GM19463 (cell line): Measurements from ENCODE around the gene ZNF525.
"Not testable (repeated sequence)": the region's sequence is repeated elsewhere in the genome, so short reads cannot be mapped to it uniquely, and the experiment has no call there.

Experiments
- ATAC-seq: cut with Tn5 transposase; IDR thresholded peaks from one replicate; pipeline ENCODE4 v1.9.1; 2021; ENCODE audit warnings: mild to moderate bottlenecking, moderate library complexity; ENCODE audit not compliant: unreplicated experiment

The ZNF525 gene

DNA sequence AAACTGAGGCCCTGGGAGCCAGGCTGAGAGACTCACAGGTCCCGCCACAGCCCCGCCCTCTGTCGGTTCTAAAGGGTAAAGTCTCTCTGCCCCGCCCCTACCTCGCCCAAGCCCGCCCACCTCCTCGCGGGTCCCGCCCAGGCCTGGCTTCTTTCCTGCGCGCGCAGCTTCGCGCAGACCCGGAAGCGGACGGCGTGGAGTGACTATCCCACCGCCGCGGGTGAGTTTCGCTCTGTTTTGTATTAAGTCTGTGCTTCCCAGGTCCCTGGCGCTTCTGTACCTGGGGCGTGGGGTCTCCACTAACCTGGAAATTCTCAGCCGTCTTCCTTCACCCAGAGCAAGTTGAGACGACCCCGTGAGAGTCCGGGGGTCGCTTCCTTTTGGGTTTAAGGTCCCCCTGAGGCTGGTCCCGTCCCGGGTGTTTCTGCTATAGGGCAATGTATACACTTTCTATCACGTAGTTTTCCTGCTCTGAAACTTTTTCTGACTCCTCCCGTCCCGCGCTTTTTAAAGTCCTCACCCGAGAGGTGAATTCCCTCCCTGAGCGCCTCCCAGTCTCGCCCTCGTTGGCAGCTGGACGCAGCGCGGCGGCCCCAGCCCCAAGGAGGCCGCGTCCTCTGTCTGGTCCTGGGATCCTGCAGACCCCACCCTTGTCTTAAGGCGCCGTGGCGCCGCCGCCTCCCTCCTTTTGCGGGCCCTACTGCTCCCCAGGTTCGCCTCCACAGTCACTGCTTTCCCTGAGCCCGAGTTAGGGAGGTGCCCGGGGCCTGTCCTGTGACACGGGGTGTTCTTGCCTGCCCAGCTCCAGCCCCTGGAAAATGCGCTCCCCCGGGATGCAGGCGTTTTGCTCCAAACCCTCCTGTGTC is 29.7 kb downstream of the ZNF525 start, which contains the start of gene ZNF765:
Gene ZNF765 (plus strand): TSS at position 176 of the 866 bp plus-strand sequence. CDS start 2,867 bp downstream, outside the sequence.
- ATAC-seq: peak; percentile 96

DNA sequence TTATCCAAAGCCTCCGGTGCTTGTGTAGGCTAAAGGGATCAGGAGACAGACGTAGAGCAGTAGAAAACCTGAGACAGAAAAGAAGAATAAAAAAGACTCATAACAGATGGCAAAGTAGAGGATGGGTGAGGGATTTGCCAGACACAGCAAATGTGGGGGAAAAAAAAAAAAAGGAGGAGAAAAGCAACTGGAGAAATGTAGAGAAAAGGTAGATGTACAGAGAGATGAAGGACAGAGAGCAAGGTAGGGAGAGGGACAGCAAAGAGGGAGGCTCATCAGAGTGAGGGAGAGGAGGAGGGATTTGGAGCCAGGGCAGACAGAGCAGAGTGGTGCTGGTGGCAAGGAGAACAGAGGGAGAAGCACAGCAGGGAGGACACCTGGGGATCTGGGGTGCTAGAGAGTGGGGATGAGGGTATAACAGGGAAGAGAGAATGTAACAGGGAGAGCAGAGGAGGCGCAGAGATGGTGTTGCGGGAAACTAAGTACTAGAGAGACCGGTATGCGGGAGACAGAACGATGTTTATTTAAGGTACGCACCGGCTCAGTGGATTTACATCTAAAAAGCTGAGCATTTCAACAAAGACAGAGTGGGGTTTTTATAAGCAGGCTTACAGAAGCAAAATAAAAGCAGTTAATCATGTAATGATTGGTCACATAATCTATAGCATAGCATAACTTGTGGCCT is 30.5 kb downstream of the ZNF525 start:
- ATAC-seq: not testable (repeated sequence)

DNA sequence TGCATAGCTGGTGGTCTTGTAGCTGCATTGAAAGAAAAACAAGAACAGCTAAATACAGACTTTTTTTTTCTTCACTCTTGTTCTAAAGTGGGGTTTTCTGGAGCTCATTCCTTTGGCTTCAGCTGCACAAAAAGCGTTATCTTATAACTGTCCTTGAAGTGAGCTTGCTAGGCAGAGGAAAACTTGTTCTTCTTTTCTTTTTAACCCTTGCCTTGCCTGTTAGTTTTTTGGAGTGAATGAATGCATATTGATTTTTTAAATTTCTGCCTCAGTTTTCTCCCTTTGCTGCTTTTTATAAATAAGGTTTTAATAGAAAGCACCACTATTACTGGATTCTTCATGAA is 31.0 kb downstream of the ZNF525 start:
- ATAC-seq: no peak

DNA sequence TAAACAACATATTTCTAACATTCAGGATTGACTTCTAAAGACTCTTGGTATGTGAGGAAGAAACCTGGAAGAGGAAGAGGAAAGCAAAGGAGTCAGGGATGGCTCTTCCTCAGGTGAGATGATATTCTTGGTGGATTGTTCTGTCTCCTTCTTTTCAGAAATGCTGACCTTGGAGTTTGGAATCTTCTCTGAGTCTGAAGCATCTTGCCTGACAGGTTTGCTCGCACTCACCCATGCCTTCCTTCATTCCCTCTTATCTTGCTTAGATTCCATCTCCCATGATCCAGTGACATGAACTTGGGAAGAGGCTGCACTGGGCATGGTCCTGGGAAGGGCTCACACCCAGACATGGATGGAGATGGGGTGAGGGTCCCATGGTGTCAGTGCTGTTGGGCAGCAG is 32.4 kb downstream of the ZNF525 start:
- not testable (repeated sequence) for ATAC-seq

DNA sequence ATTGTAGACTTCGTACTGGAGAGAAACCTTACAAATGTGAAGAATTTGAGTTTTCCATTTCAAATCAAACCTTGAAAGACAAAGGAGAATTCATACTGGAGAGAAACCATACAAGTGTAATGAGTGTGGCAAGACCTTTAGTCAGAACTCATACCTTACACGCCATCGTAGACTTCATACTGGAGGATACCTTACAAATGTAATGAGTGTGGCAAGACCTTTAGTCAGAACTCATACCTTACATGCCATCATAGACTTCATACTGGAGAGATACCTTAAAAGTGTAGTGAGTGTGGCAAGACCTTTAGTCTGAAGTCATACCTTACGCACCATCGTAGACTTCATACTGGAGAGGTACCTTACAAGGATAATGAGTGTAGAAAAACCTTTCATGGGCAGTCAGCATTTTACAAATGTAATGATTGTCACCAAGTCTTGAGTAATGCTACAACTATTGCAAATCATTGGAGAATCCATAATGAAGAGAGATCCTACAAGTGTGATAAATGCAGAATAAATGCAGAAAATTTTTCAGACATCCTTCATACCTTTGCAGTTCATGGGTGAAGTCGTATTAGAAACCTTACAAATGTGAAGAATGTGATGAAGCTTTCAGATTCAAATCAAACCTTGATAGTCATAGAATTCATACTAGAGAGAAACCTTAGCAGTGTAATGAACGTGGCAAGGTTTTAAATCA is 44.1 kb downstream of the ZNF525 start:
- ATAC-seq: no peak

DNA sequence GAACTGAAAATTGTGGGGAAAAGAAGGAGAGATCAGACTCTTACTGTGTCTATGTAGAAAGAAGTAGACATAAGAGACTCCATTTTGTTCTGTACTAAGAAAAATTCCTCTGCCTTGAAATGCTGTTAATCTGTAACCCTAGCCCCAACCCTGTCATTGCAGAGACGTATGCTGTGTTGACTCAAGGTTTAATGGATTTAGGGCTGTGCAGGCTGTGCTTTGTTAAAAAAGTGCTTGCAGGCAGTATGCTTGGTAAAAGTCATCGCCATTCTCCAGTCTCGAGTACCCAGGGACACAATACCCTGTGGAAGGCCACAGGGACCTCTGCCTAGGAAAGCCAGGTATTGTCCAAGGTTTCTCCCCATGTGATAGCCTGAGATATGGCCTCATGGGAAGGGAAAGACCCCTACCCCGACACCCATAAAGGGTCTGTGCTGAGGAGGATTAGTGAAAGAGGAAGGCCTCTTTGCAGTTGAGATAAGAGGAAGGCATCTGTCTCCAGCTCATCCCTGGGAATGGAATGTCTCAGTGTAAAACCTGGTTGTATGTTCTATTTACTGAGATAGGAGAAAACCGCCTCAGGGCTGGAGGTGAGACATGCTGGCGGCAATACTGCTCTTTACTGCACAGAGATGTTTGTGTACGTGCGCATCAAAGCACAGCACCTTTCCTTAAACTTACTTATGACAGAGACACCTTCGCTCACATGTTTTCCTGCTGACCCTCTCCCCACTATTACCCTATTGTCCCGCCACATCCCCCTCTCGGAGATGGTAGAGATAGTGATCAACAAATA is 55.2 kb downstream of the ZNF525 start:
- not testable (repeated sequence) for ATAC-seq

DNA sequence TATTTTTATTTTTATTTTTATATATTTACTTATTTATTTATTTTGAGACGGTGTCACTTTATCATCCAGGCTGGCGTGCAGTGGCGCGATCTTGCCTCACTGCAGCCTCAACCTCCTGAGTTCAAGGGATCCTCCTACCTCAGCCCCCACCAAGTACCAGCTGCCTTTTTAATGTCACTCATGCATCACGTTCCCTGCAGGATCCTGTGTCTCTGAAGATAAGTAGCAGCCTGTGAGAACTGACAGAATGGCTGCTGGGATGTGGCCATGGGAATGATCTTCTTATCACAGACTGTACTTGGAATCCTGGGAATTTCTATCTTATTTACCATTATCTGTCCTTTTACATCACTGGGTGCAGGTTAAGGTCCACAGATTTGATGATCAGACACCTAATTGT is 57.0 kb downstream of the ZNF525 start:
- no peak for ATAC-seq

DNA sequence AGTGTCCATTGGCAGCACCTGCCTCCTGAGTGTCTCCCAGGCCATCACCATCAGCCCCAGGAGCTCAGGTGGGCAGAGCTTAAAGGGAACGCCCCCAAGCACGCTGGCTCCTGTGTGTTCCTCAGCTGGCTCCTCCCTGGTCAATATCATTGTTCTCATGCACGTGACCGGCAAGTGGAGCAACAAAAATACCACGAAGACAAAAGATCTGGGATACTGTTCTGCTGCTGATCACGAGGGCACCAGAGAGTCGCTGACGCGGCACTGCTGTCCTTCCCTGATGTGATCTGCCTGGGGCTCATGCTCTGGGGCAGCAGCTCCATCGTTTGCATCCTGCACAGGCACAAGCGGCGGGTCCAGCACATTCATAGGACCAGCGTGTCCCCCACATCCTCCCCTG is 57.6 kb downstream of the ZNF525 start:
- ATAC-seq: not testable (repeated sequence)

DNA sequence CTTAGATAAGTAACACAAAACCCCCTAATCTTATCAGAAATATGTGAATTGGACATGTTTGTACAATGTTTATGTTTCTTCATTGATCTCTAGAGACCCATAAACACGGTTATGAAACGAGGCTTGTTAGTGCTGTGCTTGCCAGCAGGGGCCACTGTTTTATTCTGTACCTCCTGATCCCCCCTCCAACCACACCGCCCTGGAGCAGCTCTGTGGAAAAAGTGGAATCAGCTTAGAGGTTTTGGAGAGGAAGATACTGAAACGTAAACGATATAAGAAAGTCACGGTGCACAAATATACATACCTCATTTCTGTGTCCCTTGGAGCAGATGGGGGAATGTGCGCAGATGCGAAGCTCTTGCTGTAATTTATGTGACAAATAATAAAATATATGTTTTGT is 58.2 kb downstream of the ZNF525 start:
- ATAC-seq: not testable (repeated sequence)

DNA sequence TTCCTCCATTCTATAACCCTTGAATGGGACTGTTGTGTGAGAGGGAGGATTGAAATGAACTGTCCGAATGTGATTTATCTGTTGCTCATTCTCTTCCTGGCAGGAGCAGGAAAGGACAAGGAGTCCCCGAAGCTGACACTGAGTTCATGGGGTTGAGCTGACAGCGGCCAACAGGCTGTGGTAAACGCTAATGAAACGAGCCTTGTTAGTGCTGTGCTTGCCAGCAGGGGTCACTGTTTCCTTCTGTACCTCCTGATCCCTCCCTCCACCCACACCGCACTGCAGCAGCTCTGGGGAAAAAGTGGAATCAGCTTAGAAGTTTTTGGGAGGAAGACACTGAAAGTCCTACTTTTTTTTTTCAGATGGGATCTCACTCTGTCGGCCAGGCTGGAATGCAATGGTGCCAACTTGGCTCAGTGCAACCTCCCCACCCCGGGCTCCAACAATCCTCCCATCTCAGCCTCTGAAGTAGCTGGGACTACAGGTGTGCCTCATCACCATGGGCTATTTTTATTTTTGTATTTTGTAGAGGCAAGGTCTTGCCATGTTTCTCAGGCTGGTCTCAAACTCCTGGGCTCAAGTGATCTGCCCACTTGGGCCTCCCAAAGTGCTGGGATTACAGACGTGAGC is 59.6 kb downstream of the ZNF525 start:
- no peak for ATAC-seq

DNA sequence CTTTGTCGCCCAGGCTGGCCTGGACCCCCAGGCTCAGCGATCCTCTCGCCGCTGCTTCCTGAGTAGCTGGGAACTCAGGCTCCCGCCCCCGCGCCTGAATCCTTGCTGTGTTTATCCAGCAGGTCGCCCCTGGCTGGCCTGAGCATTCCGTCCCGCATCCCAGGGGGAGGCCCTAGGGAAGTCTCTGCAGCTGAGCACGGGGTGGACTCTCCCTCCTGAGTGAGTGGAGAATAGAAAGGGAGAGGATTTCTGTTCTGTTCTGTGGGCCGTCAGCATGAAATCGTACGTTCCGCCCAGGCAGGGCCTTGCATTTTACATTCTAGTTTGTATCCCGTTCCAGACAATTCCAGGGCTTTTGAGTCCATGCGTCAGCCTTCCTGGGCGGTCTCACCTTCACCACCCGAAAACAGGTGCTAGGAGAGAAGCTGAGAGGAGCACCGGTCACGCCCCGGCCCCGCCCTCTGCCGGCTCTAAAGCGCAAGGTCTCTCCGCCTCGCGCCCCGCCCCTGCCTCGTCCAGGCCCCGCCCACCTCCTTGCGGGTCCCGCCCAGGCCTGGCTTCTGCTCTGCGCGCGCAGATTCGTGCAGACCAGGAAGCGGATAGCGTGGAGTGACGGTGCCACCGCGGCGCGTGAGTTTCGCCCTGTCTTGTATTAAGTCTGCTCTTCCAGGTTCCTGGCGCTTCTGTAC is 66.0 kb downstream of the ZNF525 start, which contains the start of gene ZNF761:
Gene ZNF761 (plus strand): TSS at position 586 of the 689 bp plus-strand sequence. CDS start 15,285 bp downstream, outside the sequence.
- peak; percentile 99 for ATAC-seq

DNA sequence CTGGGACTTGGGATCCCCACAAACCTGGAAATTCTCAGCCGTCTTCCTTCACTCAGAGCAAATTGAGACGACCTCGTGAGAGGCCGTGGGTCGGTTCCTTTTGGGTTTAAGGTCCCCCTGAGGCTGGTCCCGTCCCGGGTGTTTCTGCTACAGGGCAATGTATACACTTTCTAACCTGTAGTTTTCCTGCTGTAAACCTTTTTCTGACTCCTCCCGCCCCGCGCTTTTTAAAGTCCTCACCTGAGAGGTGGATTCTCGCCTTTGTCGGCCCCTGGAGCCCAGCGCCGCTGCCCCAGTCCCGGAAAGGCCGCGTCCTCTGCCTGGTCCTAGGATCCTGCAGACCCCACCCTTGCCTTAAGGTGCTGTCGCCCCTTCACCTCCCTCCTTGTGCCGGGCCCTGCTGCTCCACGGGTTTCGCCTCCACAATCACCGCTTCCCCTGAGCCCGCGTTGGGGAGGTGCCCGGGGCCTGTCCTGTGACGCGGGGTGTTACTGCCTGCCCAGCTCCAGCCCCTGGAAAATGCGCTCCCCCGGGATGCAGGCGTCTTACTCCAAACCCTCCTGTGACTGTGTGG is 66.7 kb downstream of the ZNF525 start:
- ATAC-seq: peak; percentile 15
